ENCODE data around the gene IGSF22.
A peak's percentile ranks its signal among the peaks of the same experiment; 100 is the strongest.

Gene IGSF22

GRCh38 chr11:18743365-18743764 lies 17.4 kb upstream of the IGSF22 start:
- no peak for DNase-seq

GRCh38 chr11:18741783-18742182 lies 15.8 kb upstream of the IGSF22 start:
- DNase-seq = no peak

GRCh38 chr11:18739685-18740084 lies 13.7 kb upstream of the IGSF22 start:
- DNase-seq = no peak

DNA sequence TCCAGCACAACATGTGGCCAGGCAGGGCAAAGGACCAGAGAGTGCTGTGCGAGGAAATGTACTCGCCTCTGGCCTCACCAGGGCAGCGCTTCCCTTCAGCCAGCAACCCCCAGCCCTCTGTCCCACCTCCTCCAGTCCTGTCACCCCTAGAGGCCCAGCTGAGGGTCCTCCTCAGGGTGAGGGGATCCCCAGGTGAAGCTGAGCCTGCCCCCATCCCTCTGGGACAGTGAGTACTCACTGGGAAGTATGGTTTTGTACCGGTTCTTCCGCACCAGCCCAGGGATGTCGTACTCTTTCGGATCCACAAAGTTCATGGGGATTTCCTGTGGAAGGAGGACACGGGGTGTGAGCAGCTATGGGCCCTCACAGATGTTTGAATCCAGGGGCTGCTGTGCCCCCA lies 11.7 kb upstream of the IGSF22 start:
- DNase-seq = no peak

GRCh38 chr11:18736590-18737148 lies 10.7 kb upstream of the IGSF22 start:
- no peak for DNase-seq

GRCh38 chr11:18733202-18733601 lies 7.2 kb upstream of the IGSF22 start:
- DNase-seq = no peak

GRCh38 chr11:18731949-18732821 lies 6.2 kb upstream of the IGSF22 start:
- DNase-seq = peak; percentile 78

GRCh38 chr11:18731441-18731840 lies 5.5 kb upstream of the IGSF22 start:
- no peak for DNase-seq

- no peak for DNase-seq
Measured at GRCh38 chr11:18730020-18730419, 4.0 kb upstream of the IGSF22 start.

GRCh38 chr11:18729426-18729825 lies 3.4 kb upstream of the IGSF22 start:
- DNase-seq = no peak

DNA sequence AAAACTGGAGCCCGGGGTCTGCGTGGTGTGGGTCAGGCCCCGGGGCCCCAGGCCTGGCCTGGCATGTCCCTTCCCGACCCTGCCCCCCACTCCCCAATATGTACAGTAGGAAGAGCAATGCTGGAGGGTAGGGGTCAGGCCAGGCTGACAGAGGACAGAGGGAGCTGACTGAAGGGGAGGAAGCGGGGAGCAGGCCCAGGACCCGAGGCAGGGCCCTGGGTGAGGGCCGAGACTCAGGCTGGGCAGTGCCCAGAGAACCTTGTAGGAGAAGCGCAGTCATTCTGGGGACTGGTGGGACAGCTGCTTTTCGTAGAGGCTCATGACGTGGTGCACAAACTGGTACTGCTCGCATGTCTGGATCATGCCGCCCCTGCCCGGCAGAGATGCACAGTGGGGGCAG lies 2.7 kb upstream of the IGSF22 start:
- no peak for DNase-seq

DNA sequence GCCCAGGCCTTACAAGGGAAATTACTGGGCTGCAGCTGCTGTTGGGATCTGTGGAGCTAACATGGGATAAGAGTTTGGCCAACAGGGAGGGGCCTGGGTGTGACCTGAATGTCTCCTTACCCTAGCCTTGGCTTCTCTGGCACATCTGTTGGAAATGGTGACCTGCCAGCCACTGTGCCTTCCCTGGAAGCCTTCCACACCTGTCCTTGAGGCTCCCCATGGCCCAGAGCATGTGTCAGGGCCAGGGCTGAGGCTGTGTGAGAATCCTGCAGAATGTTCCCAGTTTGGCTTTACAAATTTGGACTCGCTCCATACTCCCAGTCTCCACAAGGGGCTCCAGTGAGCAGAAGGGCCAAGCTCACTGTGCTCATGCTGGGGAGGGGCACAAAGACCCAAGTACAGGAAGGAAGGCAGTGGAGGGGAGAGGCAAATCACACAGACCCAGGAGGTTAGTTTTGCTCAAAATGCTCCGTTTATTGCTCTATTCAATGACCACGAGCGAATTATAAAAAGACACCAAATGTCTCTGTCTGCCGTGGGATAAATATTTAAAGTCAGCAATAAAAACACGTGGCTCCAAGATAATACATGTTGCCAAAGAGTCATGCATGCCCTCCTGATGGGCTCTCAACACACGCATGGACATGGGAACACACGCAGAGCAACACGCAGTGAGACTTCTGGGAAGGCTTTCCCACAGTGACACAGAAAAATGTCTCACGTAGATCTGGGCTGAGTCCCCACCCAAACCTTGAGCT lies 1.7 kb upstream of the IGSF22 start:
- DNase-seq = peak; percentile 61

GRCh38 chr11:18723991-18724390 lies 2.0 kb downstream of the IGSF22 start:
- DNase-seq = no peak

GRCh38 chr11:18722293-18722637 lies 3.7 kb downstream of the IGSF22 start:
- no peak for DNase-seq

GRCh38 chr11:18721561-18722292 lies 4.3 kb downstream of the IGSF22 start:
- peak; percentile 63 for DNase-seq

GRCh38 chr11:18720808-18721560 lies 5.0 kb downstream of the IGSF22 start:
- peak; percentile 87 for DNase-seq

DNA sequence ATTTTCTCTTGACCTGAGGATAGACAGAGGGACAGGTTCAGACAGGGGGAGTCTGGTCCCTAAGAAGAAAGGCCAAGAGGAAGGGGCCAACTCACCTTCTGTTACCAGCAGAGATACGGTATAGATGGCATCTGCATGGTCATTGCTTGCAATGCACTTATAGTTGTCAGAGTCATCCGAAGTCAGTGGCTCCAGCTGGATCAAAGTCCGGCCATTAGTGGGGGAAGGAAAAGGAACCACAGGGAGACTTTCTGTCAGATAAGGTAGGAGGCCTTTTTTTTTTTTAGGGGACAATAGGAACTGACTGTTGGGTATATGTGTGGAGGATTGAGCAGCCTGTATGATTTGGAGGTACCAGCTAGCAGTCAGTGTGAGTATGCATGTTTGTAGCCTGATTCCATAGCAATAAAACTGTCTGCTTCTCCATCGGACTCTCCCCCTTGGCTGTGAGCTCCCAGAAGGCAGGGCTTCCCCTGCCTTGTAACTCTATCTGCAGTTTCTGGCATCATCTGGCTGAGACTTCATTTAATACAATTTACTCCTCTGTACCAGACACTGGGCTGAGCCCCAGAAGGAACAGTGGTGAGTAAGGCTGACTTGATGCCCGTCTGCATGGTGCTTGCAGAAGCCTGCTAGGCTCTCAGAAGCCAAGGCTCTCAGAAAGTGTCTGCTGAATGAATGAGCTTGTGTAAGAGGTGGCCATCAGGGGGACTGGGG lies 5.7 kb downstream of the IGSF22 start:
- DNase-seq = no peak

- no peak for DNase-seq
Measured at GRCh38 chr11:18715476-18715875, 10.5 kb downstream of the IGSF22 start.

DNA sequence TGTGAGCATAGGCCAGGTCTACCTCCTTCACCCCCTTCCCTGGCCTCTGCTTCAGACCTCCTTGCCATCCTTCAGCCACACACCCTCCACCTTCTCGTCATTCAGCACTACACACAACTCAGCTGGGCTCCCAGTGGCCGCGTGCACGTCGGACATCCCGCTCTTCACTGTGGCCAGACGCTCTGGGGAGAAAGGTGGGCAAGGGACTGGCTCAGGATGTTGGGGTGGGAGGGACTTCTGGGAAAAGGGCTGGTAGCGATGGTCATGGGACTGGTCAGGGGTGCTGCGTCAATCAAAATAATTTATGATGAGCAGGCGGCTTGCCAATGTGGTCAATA lies 11.6 kb downstream of the IGSF22 start:
- no peak for DNase-seq

DNA sequence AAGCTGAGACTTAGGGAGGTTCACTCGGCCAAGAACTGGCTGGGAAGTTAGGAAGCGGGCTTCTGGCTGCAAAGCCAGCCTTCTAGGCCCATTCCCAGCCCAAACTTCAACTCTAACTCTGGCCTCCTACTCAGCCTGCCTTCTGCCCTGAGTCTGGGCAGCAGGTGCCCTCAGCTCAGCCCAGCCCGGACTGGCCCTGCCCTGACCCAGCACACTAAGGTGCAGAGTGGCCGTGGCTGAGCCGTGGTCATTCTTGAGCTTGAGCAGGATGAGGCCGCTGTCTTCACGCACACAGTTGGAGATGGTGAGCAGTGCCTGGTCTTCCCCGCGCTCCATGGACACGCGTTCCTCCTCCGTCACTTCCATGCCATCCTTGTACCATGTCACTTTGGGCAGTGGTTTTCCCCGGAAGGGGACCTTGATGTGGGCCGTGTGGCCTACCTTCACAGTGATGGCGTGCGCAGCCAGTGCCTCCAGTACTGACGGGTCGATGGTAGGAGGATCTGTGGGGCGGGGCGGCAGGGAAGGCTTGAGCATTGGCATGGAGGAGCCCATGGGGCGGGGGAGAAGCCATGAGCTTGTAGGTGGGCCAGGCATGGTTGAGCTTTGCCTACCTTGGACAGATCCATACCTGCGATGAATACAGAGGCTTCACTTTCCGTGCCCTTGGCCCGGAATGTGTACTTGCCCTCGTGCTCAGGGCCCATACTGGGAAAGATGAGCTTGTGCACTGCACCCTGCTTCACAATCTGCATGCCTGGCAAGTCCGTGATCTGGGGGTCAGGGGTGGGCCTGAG lies 12.1 kb downstream of the IGSF22 start:
- DNase-seq = no peak

DNA sequence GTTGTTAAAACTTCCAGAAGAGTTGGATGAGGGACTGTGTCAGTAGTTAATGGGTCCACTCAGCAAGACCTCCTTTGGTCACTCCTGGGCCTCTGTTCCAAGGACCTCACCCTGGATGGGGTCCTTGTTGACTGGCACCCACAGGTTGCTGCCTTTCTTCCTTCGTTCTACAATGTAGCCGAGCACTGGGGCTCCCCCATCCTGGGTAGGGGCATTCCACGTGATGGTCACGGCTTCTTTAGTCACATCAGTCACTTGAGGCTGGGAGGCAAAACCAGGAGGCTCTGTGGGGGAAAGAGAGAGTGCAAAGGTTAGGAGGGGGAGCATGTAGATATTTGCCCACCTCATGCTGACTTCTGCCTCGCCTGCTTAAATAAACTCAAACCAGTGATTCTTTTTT lies 15.4 kb downstream of the IGSF22 start:
- no peak for DNase-seq

Measured in right forelimb (tissue), 1 donor.